B cell (primary cell): ENCODE data around the gene AVPI1. TPM values are rescaled to one million over a fixed set of nuclear protein-coding genes. Genes with fewer than 3 reads are reported as not detected.

Source experiments
- ATAC-seq: fragments of 200-7000 bp; cut with Tn5 transposase; one replicate; pipeline ENCODE4 v1.10.0; 2021; ENCODE audit warnings: low read depth, mild to moderate bottlenecking, moderate number of reproducible peaks, moderate library complexity
- CTCF ChIA-PET: fragments of 350-600 bp; sonication (Branson Sonifier 250); formaldehyde crosslinking; loops from one replicate; lab custom pipeline; 2021; ENCODE audit warnings: antibody characterized with exemption, inconsistent platforms; lab: Charles Lee
- POLR2A ChIA-PET: fragments of 350-600 bp; sonication (Branson Sonifier 250); formaldehyde crosslinking; loops from one replicate; lab custom pipeline; 2021; ENCODE audit warnings: antibody characterized with exemption; lab: Charles Lee
- DNase-seq: peaks from one replicate; pipeline ENCODE4 v3.0.0; 2013
- H2AFZ ChIP-seq: 2 replicates; pipeline ENCODE4 v1.6.1; 2012; ENCODE audit warnings: mild to moderate bottlenecking, low read depth, low read length; ENCODE audit not compliant: insufficient read depth, poor library complexity, severe bottlenecking
- H3K27ac ChIP-seq, 2 donors: 1 replicate in 1 of 2; 2 replicates in 1 of 2; pipeline ENCODE4 v1.5.1; 2012 to 2013; ENCODE audit warnings: low read length in 2 of 2, mild to moderate bottlenecking in 2 of 2, moderate library complexity in 1 of 2
- H3K27me3 ChIP-seq, 4 experiments: fragments of 200-600 bp in 1 of 4; sonication (generic) in 1 of 4; replicated peaks in 1 of 4; 1 replicate in 2 of 4; 2 replicates in 2 of 4; pipeline versions ENCODE4 v1.6.1 to v1.7.0; 2013 to 2016; ENCODE audit warnings: low read length in 3 of 4, mild to moderate bottlenecking in 2 of 4, mixed read lengths in 1 of 4, moderate library complexity in 1 of 4; ENCODE audit not compliant: insufficient read depth in 4 of 4, control insufficient read depth in 3 of 4; ENCODE audit errors: control extremely low read depth in 1 of 4
- H3K36me3 ChIP-seq, 2 experiments: replicated peaks in 1 of 2; 1 replicate in 1 of 2; 2 replicates in 1 of 2; pipeline versions ENCODE4 v1.6.1 to v1.7.1; 2013; ENCODE audit warnings: low read length in 1 of 2; ENCODE audit not compliant: insufficient read depth in 2 of 2, control insufficient read depth in 1 of 2; ENCODE audit errors: control extremely low read depth in 1 of 2, extremely low read depth in 1 of 2
- H3K4me1 ChIP-seq, 2 donors: fragments of 200-600 bp in 1 of 2; sonication (generic) in 1 of 2; 1 replicate in 1 of 2; 2 replicates in 1 of 2; pipeline versions ENCODE4 v1.5.1 to v1.6.1; 2013 to 2017; ENCODE audit warnings: low read length in 2 of 2; ENCODE audit not compliant: control insufficient read depth in 2 of 2, insufficient read depth in 2 of 2
- H3K4me2 ChIP-seq: replicated peaks from 2 replicates; pipeline ENCODE3; 2012; ENCODE audit warnings: mild to moderate bottlenecking, low read depth, low read length; ENCODE audit not compliant: poor library complexity, severe bottlenecking
- H3K4me3 ChIP-seq, 5 experiments: fragments of 200-600 bp in 1 of 5; sonication (generic) in 1 of 5; 1 replicate in 3 of 5; 2 replicates in 2 of 5; pipeline versions ENCODE4 v1.5.1 to v1.7.0; 2011 to 2016; ENCODE audit warnings: low read length in 4 of 5, mild to moderate bottlenecking in 4 of 5, low read depth in 2 of 5, control low read depth in 1 of 5, moderate library complexity in 1 of 5; ENCODE audit not compliant: insufficient read depth in 1 of 5; ENCODE audit errors: control extremely low read depth in 1 of 5, extremely low read depth in 1 of 5
- H3K79me2 ChIP-seq: fragments of 200-600 bp; sonication (generic); one replicate; pipeline ENCODE4 v1.6.0; 2016; ENCODE audit warnings: low read length; ENCODE audit not compliant: control insufficient read depth, insufficient read depth
- H3K9ac ChIP-seq: fragments of 200-600 bp; sonication (generic); 2 replicates; pipeline ENCODE4 v1.6.1; 2017; ENCODE audit warnings: mild to moderate bottlenecking, low read length, moderate library complexity
- H3K9me3 ChIP-seq, 3 donors: one replicate each; pipeline versions ENCODE4 v1.6.1 to v1.7.1; 2013; ENCODE audit warnings: low read length in 2 of 3; ENCODE audit not compliant: control insufficient read depth in 2 of 3, insufficient read depth in 1 of 3; ENCODE audit errors: control extremely low read depth in 1 of 3
- H4K20me1 ChIP-seq: 2 replicates; pipeline ENCODE4 v1.6.0; 2012; ENCODE audit warnings: mild to moderate bottlenecking, low read length; ENCODE audit not compliant: insufficient read depth, control insufficient read depth, poor library complexity, severe bottlenecking
- H3K27ac Mint-ChIP-seq: one replicate; pipeline ENCODE4 v1.8.0; 2021; ENCODE audit warnings: mixed read lengths
- H3K27me3 Mint-ChIP-seq: one replicate; pipeline ENCODE4 v1.8.0; 2021; ENCODE audit warnings: mixed read lengths
- H3K4me1 Mint-ChIP-seq: one replicate; pipeline ENCODE4 v1.8.0; 2021; ENCODE audit warnings: mixed read lengths
- H3K4me3 Mint-ChIP-seq: one replicate; pipeline ENCODE4 v1.8.0; 2021; ENCODE audit warnings: mixed read lengths
- H3K9me3 Mint-ChIP-seq: one replicate; pipeline ENCODE4 v1.8.0; 2022; ENCODE audit warnings: mixed read lengths; ENCODE audit not compliant: insufficient read depth
- CTCF ChIP-seq: fragments of 200-600 bp; IDR thresholded peaks from one replicate; pipeline ENCODE4 v1.8.0; 2022; ENCODE audit warnings: antibody characterized with exemption, mild to moderate bottlenecking
- EZH2 ChIP-seq: IDR thresholded peaks from 2 replicates; pipeline ENCODE4 v1.6.1; 2012; ENCODE audit warnings: borderline replicate concordance, low read depth, mild to moderate bottlenecking, moderate library complexity, low read length; ENCODE audit not compliant: insufficient read depth, poor library complexity, severe bottlenecking
- WGBS: methylation state at CpG from one replicate; pipeline ENCODE4 v1.1.5; 2013; ENCODE audit warnings: missing lambda C conversion rate; ENCODE audit not compliant: insufficient coverage; 5-methylcytosine and 5-hydroxymethylcytosine counted together
- intact Hi-C: fragments of 100-400 bp; cut with micrococcal nuclease; formaldehyde crosslinking; loops from one replicate; pipeline ENCODE4 v1.10.0; 2022
- polyA plus RNA-seq: library from polyadenylated mRNA; depleted of rRNA; stranded (reverse); fragments of >200 nt; gene quantifications from 2 replicates; pipeline ENCODE4 v1.2.3, GENCODE V29; 2012
- total RNA-seq, 2 donors: library from RNA; stranded (reverse); fragments of 120-200 nt in 1 of 2; gene quantifications; 1 replicate in 1 of 2; 2 replicates in 1 of 2; pipeline versions ENCODE4 v1.2.3 to v1.2.4, GENCODE V29; 2013 to 2022

The AVPI1 gene
- total and polyA plus RNA-seq, 2 donors (not counting 1 experiment from before 2014, with no cell fraction given) = 3.6 to 3.9 TPM

GRCh38 chr10:97666992-97667391 is 20.0 kb downstream of the AVPI1 start:
- Mint-ChIP-seq H3K4me1 (no peaks in the 10 kb centered on the region), H3K27me3 (no peaks in the 10 kb centered on the region), H3K4me3 (no peak overlapping the region), H3K27ac (no peak overlapping the region), H3K9me3 (no peaks in the 10 kb centered on the region)
- no peaks in the 10 kb centered on the region for H3K9me3 ChIP-seq
- no peaks in the 10 kb centered on the region for H3K27me3 ChIP-seq
- no peak overlapping the region for H2AFZ ChIP-seq
- 100% methylated on average over 3 of the region's 7 CpGs for WGBS
- no peak overlapping the region for H3K4me3 ChIP-seq
- no peaks in the 10 kb centered on the region for H4K20me1 ChIP-seq
- peaks cover 14 to 46% of the 10 kb centered on the region in 2 experiments for H3K36me3 ChIP-seq
- no peak overlapping the region for H3K9ac ChIP-seq
- ATAC-seq (no peak), DNase-seq (no peak)
- no peak overlapping the region for H3K4me2 ChIP-seq
- POLR2A ChIA-PET = no interaction called here
- CTCF ChIA-PET = interaction anchor here (0.6 to 1.6 kb wide), 2 partner anchors 65 to 67 kb away, joined by 3 to 5 read pairs; no protein-coding TSS in a partner anchor
- H3K4me1 ChIP-seq = no peaks in the 10 kb centered on the region
- no peak for TF ChIP-seq CTCF
- TF ChIP-seq EZH2 = no peak
- H3K79me2 ChIP-seq = no peaks in the 10 kb centered on the region
- intact Hi-C loops = no loop called here
- H3K27ac ChIP-seq = no peak overlapping the region

GRCh38 chr10:97664282-97664850 is 22.7 kb downstream of the AVPI1 start:
- H3K27me3 Mint-ChIP-seq = no peaks in the 10 kb centered on the region
- no peaks in the 10 kb centered on the region for H3K4me1 Mint-ChIP-seq
- Histone ChIP-seq H3K4me3 (no peak overlapping the region), H3K79me2 (no peaks in the 10 kb centered on the region), H3K9me3 (no peaks in the 10 kb centered on the region), H3K27ac (no peak overlapping the region), H3K9ac (no peak overlapping the region), H2AFZ (no peak overlapping the region), H4K20me1 (no peaks in the 10 kb centered on the region), H3K27me3 (no peaks in the 10 kb centered on the region), H3K4me2 (no peak overlapping the region), H3K36me3 (peaks cover 12 to 42% of the 10 kb centered on the region in 2 experiments), H3K4me1 (no peaks in the 10 kb centered on the region)
- ChIA-PET CTCF (interaction anchor here (0.6 kb wide), 1 partner anchor 710 kb away, joined by 3 read pairs; no protein-coding TSS in a partner anchor), POLR2A (no interaction called here)
- ATAC-seq (no peak), DNase-seq (no peak)
- no peak for TF ChIP-seq CTCF
- no peak for TF ChIP-seq EZH2
- H3K4me3 Mint-ChIP-seq = no peak overlapping the region
- WGBS = 60% methylated on average over 1 of the region's 1 CpG
- no peaks in the 10 kb centered on the region for H3K9me3 Mint-ChIP-seq
- H3K27ac Mint-ChIP-seq = no peak overlapping the region
- intact Hi-C loops = no loop called here
